HG02938 (cell line): Measurements from ENCODE around the gene USP17L18.
"Not testable (repeated sequence)": the region's sequence is repeated elsewhere in the genome, so short reads cannot be mapped to it uniquely, and the experiment has no call there.

ENCODE experiments used
- ATAC-seq: cut with Tn5 transposase; IDR thresholded peaks from one replicate; pipeline ENCODE4 v1.9.1; 2021; ENCODE audit warnings: mild to moderate bottlenecking, moderate library complexity; ENCODE audit not compliant: unreplicated experiment

The USP17L18 gene, protein sequence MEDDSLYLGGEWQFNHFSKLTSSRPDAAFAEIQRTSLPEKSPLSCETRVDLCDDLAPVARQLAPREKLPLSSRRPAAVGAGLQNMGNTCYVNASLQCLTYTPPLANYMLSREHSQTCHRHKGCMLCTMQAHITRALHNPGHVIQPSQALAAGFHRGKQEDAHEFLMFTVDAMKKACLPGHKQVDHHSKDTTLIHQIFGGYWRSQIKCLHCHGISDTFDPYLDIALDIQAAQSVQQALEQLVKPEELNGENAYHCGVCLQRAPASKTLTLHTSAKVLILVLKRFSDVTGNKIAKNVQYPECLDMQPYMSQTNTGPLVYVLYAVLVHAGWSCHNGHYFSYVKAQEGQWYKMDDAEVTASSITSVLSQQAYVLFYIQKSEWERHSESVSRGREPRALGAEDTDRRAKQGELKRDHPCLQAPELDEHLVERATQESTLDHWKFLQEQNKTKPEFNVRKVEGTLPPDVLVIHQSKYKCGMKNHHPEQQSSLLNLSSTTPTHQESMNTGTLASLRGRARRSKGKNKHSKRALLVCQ

DNA sequence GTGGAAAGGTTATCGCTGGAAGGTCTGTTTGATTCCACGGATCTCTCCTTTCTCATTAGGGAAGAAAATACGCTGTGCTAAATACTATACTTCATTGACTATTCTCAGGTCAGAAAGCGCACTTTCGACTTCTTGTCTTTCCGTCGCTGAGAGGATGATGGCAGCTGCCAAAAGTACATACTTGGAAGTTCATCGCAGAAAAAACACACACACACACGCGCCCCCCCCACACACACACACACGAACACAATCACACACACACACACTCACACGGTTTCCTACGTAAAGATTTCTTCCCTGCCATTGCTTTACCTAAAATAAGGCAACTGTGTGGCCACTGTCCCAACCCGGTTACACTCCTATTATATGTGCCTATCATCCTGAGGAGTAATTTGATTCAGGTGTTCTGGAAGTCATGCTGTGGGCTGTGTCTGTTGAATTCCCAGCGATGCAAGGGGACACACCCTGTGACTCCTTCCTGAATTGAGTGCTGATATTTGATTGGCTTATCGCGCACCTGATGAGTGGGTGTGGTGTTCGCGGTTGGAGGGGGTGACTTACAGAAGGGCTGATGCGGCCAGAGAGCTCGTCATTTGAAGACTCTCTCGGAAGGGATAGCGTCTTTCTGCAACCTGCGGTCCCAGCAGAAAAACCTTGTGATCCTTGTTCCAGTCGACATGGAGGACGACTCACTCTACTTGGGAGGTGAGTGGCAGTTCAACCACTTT, at the start of gene USP17L18:
Gene USP17L18, plus strand, starts transcription at position 678 of the 728 bp plus-strand sequence. Its CDS starts 0 bp downstream, at position 678.
- ATAC-seq = not testable (repeated sequence)

DNA sequence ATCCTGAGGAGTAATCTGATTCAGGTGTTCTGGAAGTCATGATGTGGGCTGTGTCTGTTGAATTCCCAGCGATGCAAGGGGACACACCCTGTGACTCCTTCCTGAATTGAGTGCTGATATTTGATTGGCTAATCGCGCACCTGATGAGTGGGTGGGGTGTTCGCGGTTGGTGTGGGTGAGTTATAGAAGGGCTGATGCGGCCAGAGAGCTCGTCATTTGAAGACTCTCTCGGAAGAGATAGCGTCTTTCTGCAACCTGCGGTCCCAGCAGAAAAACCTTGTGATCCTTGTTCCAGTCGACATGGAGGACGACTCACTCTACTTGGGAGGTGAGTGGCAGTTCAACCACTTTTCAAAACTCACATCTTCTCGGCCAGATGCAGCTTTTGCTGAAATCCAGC, 38.1 kb upstream of the USP17L18 start, which contains the start of gene USP17L10:
Gene USP17L10, plus strand, starts transcription at position 301 of the 400 bp plus-strand sequence. Its CDS starts 0 bp downstream, at position 301.
- not testable (repeated sequence) for ATAC-seq

GRCh38 chr4:9214701-9215100, 33.7 kb upstream of the USP17L18 start:
- ATAC-seq = not testable (repeated sequence)

DNA sequence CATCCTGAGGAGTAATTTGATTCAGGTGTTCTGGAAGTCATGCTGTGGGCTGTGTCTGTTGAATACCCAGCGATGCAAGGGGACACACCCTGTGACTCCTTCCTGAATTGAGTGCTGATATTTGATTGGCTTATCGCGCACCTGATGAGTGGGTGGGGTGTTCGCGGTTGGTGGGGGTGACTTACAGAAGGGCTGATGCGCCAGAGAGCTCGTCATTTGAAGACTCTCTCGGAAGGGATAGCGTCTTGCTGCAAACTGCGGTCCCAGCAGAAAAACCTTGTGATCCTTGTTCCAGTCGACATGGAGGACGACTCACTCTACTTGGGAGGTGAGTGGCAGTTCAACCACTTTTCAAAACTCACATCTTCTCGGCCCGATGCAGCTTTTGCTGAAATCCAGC, 33.3 kb upstream of the USP17L18 start, which contains the start of gene USP17L11:
Gene USP17L11, plus strand, starts transcription at position 301 of the 400 bp plus-strand sequence. Its CDS starts 0 bp downstream, at position 301.
- not testable (repeated sequence) for ATAC-seq

DNA sequence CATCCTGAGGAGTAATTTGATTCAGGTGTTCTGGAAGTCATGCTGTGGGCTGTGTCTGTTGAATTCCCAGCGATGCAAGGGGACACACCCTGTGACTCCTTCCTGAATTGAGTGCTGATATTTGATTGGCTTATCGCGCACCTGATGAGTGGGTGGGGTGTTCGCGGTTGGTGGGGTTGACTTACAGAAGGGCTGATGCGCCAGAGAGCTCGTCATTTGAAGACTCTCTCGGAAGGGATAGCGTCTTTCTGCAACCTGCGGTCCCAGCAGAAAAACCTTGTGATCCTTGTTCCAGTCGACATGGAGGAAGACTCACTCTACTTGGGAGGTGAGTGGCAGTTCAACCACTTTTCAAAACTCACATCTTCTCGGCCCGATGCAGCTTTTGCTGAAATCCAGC, 28.6 kb upstream of the USP17L18 start, which contains the start of gene USP17L12:
Gene USP17L12, plus strand, starts transcription at position 301 of the 400 bp plus-strand sequence. Its CDS starts 0 bp downstream, at position 301.
- ATAC-seq = not testable (repeated sequence)

GRCh38 chr4:9224596-9224995, 23.8 kb upstream of the USP17L18 start, which contains the start of gene USP17L13:
Gene USP17L13, plus strand, starts transcription at chr4:9224896. Its CDS starts 0 bp downstream, at chr4:9224896.
- not testable (repeated sequence) for ATAC-seq

DNA sequence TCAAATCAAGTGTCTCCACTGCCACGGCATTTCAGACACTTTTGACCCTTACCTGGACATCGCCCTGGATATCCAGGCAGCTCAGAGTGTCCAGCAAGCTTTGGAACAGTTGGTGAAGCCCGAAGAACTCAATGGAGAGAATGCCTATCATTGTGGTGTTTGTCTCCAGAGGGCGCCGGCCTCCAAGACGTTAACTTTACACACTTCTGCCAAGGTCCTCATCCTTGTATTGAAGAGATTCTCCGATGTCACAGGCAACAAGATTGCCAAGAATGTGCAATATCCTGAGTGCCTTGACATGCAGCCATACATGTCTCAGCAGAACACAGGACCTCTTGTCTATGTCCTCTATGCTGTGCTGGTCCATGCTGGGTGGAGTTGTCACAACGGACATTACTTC, 18.2 kb upstream of the USP17L18 start:
- ATAC-seq = not testable (repeated sequence)

DNA sequence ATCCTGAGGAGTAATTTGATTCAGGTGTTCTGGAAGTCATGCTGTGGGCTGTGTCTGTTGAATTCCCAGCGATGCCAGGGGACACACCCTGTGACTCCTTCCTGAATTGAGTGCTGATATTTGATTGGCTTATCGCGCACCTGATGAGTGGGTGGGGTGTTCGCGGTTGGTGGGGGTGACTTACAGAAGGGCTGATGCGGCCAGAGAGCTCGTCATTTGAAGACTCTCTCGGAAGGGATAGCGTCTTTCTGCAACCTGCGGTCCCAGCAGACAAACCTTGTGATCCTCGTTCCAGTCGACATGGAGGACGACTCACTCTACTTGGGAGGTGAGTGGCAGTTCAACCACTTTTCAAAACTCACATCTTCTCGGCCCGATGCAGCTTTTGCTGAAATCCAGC, 14.3 kb upstream of the USP17L18 start, which contains the start of gene USP17L15:
Gene USP17L15, plus strand, starts transcription at position 301 of the 400 bp plus-strand sequence. Its CDS starts 0 bp downstream, at position 301.
- ATAC-seq = not testable (repeated sequence)

- ATAC-seq = not testable (repeated sequence)
Observed at GRCh38 chr4:9238461-9238860, 10.0 kb upstream of the USP17L18 start.

- not testable (repeated sequence) for ATAC-seq
Observed at GRCh38 chr4:9243579-9243978, 4.9 kb upstream of the USP17L18 start, which contains the start of gene USP17L17. Gene USP17L17, plus strand, starts transcription at chr4:9243879. Its CDS starts 0 bp downstream, at chr4:9243879.

- not testable (repeated sequence) for ATAC-seq
Observed at GRCh38 chr4:9253078-9253477, 4.6 kb downstream of the USP17L18 start, which contains the start of gene USP17L19. Gene USP17L19, plus strand, starts transcription at chr4:9253378. Its CDS starts 0 bp downstream, at chr4:9253378.

GRCh38 chr4:9257824-9258223, 9.4 kb downstream of the USP17L18 start, which contains the start of gene USP17L20:
Gene USP17L20, plus strand, starts transcription at chr4:9258124. Its CDS starts 0 bp downstream, at chr4:9258124.
- ATAC-seq = not testable (repeated sequence)

DNA sequence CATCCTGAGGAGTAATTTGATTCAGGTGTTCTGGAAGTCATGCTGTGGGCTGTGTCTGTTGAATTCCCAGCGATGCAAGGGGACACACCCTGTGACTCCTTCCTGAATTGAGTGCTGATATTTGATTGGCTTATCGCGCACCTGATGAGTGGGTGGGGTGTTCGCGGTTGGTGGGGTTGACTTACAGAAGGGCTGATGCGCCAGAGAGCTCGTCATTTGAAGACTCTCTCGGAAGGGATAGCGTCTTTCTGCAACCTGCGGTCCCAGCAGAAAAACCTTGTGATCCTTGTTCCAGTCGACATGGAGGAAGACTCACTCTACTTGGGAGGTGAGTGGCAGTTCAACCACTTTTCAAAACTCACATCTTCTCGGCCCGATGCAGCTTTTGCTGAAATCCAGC, 14.1 kb downstream of the USP17L18 start, which contains the start of gene USP17L21:
Gene USP17L21, plus strand, starts transcription at position 301 of the 400 bp plus-strand sequence. Its CDS starts 0 bp downstream, at position 301.
- ATAC-seq = not testable (repeated sequence)

DNA sequence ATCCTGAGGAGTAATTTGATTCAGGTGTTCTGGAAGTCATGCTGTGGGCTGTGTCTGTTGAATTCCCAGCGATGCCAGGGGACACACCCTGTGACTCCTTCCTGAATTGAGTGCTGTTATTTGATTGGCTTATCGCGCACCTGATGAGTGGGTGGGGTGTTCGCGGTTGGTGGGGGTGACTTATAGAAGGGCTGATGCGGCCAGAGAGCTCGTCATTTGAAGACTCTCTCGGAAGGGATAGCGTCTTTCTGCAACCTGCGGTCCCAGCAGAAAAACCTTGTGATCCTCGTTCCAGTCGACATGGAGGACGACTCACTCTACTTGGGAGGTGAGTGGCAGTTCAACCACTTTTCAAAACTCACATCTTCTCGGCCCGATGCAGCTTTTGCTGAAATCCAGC, 18.9 kb downstream of the USP17L18 start, which contains the start of gene USP17L22:
Gene USP17L22, plus strand, starts transcription at position 301 of the 400 bp plus-strand sequence. Its CDS starts 0 bp downstream, at position 301.
- ATAC-seq = not testable (repeated sequence)

GRCh38 chr4:9271719-9272118, 23.3 kb downstream of the USP17L18 start:
- ATAC-seq = not testable (repeated sequence)
